Kidney epithelial cell (primary cell): ENCODE data around the gene NAA25. TPM values are rescaled to one million over a fixed set of nuclear protein-coding genes. Genes with fewer than 3 reads are reported as not detected.

Experiments
- DNase-seq: peaks from one replicate; pipeline ENCODE4 v3.0.0-alpha.2; 2010; ENCODE audit warnings: low read depth
- H3K27me3 ChIP-seq: 2 replicates; pipeline ENCODE4 v1.6.0; 2011; ENCODE audit warnings: low read length; ENCODE audit not compliant: control insufficient read depth, insufficient read depth
- H3K36me3 ChIP-seq: 2 replicates; pipeline ENCODE4 v1.5.1; 2011; ENCODE audit warnings: low read length; ENCODE audit not compliant: control insufficient read depth, insufficient read depth
- H3K4me3 ChIP-seq: 2 replicates; pipeline ENCODE4 v1.5.1; 2011; ENCODE audit warnings: low read depth, mild to moderate bottlenecking, control low read depth, low read length
- total RNA-seq: library from RNA; depleted of rRNA; stranded (reverse); fragments of >200 nt; gene quantifications from 2 replicates; pipeline ENCODE4 v1.2.3, GENCODE V29; 2015
- TF ChIP-seq, protein P1 (sequence below): IDR thresholded peaks from 2 replicates; pipeline ENCODE4 v1.5.1; 2011; ENCODE audit warnings: mild to moderate bottlenecking, moderate library complexity, low read length, control low read depth, inconsistent platforms; ENCODE audit not compliant: insufficient read depth, poor library complexity, severe bottlenecking

NAA25 gene
- total RNA-seq, 1 donor from 2014 or later, result 17.2 TPM

DNA sequence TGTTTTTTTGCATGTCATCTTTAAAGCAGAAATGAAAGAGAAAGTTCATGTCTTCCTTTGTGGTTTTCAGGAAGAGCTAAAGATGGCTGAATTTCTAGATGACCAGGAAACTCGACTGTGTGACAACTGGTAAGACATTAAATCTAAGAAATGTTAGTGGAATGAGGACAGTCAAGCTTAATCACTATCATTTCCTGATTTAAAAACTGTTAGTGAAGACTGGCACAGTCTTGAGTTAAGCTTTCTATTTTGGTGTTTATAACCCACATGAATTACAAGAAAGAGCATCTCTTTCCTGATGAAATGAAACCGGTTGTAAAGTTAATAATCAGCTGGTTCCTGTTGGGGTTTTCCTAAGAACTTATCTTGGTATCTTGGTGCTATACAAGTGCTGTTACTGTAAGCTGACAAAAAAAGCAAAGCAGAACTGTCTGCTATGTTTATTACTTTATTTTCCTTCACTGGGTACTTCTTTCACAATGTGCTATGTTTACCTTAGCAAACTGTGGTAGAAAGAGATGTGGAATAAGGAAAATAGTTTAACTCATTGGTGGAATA is 21.9 kb upstream of the NAA25 start:
- Histone ChIP-seq H3K36me3 (no peaks in the 10 kb centered on the region), H3K4me3 (no peak overlapping the region), H3K27me3 (no peaks in the 10 kb centered on the region)
- DNase-seq, result no peak
- TF ChIP-seq, protein P1, sequence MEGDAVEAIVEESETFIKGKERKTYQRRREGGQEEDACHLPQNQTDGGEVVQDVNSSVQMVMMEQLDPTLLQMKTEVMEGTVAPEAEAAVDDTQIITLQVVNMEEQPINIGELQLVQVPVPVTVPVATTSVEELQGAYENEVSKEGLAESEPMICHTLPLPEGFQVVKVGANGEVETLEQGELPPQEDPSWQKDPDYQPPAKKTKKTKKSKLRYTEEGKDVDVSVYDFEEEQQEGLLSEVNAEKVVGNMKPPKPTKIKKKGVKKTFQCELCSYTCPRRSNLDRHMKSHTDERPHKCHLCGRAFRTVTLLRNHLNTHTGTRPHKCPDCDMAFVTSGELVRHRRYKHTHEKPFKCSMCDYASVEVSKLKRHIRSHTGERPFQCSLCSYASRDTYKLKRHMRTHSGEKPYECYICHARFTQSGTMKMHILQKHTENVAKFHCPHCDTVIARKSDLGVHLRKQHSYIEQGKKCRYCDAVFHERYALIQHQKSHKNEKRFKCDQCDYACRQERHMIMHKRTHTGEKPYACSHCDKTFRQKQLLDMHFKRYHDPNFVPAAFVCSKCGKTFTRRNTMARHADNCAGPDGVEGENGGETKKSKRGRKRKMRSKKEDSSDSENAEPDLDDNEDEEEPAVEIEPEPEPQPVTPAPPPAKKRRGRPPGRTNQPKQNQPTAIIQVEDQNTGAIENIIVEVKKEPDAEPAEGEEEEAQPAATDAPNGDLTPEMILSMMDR, result no peak

- DNase-seq, result no peak
- TF ChIP-seq, protein P1, result no peak
- H3K36me3 ChIP-seq, result no peaks in the 10 kb centered on the region
- no peaks in the 10 kb centered on the region for H3K27me3 ChIP-seq
- H3K4me3 ChIP-seq, result no peak overlapping the region
Measured at GRCh38 chr12:112126911-112127310, 18.3 kb upstream of the NAA25 start.

- no peak for DNase-seq
- Histone ChIP-seq H3K27me3 (no peaks in the 10 kb centered on the region), H3K36me3 (no peaks in the 10 kb centered on the region), H3K4me3 (peak overlapping the region; percentile 90)
- TF ChIP-seq, protein P1, result no peak
Measured at GRCh38 chr12:112126000-112126438, 17.4 kb upstream of the NAA25 start.

GRCh38 chr12:112125250-112125999 is 16.8 kb upstream of the NAA25 start, which contains the start of gene TRAFD1:
TSS of gene TRAFD1 (plus strand) at chr12:112125560. CDS start at chr12:112130523, 4,963 bp downstream.
- H3K36me3 ChIP-seq, result no peaks in the 10 kb centered on the region
- DNase-seq, result peak; percentile 63
- TF ChIP-seq, protein P1, result no peak
- peak within 1 kb of the TSS; percentile 90 for H3K4me3 ChIP-seq
- H3K27me3 ChIP-seq, result no peaks in the 10 kb centered on the region

DNA sequence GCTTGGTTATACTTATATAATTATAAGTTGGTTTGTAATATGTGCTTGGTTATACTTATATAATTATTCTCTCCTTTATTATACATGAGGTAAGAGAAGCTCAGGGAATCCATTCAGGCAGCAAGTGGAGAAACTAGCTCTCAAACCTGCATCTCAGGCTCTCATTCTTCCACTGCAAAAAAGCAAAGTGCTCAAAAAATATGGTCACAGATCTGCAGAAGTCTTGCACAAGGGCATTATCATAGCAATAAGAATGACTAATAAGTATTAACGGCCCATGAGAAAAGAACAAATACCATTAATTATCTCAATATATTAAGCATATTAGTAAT is 16.3 kb upstream of the NAA25 start:
- Histone ChIP-seq H3K27me3 (no peaks in the 10 kb centered on the region), H3K4me3 (no peak overlapping the region), H3K36me3 (no peaks in the 10 kb centered on the region)
- DNase-seq, result no peak
- TF ChIP-seq, protein P1, result no peak
